Spinal cord (tissue), 10 donors: ENCODE data around the gene GPR153. TPM values are rescaled to one million over a fixed set of nuclear protein-coding genes. Genes with fewer than 3 reads are reported as not detected.

ENCODE experiments used
- DNase-seq, 6 donors: peaks; one replicate each; pipeline versions ENCODE4 v3.0.0 to v3.0.0-alpha.2; 2013 to 2015; ENCODE audit warnings: low spot score in 6 of 6, low read depth in 4 of 6
- H3K27ac ChIP-seq: one replicate; pipeline ENCODE4 v1.5.1; 2013; ENCODE audit warnings: low read depth, low read length, control low read depth
- H3K27me3 ChIP-seq: one replicate; pipeline ENCODE4 v1.6.1; 2013; ENCODE audit warnings: low read length; ENCODE audit not compliant: control insufficient read depth, insufficient read depth
- H3K36me3 ChIP-seq: one replicate; pipeline ENCODE4 v1.6.1; 2013; ENCODE audit warnings: low read length; ENCODE audit not compliant: control insufficient read depth, insufficient read depth
- H3K4me1 ChIP-seq: one replicate; pipeline ENCODE4 v1.6.1; 2013; ENCODE audit warnings: low read length; ENCODE audit not compliant: control insufficient read depth, insufficient read depth
- H3K4me3 ChIP-seq: one replicate; pipeline ENCODE4 v1.5.1; 2013; ENCODE audit warnings: low read depth, low read length, control low read depth
- H3K9me3 ChIP-seq: one replicate; pipeline ENCODE4 v1.6.1; 2013; ENCODE audit warnings: low read length; ENCODE audit not compliant: control insufficient read depth, insufficient read depth
- WGBS: methylation state at CpG from one replicate; pipeline ENCODE4 v1.1.5; 2013; ENCODE audit warnings: missing lambda C conversion rate; ENCODE audit not compliant: insufficient coverage; 5-methylcytosine and 5-hydroxymethylcytosine counted together
- polyA plus RNA-seq, 2 donors: library from polyadenylated mRNA; unstranded; fragments of 120-200 nt; gene quantifications; one replicate each; pipeline ENCODE4 v1.2.1, GENCODE V29; 2013; ENCODE audit not compliant: insufficient read length in 2 of 2
- total RNA-seq, 2 donors: library from RNA; depleted of rRNA in 1 of 2; stranded (reverse); fragments of 120-200 nt in 1 of 2; fragments of >200 nt in 1 of 2; gene quantifications; one replicate each; pipeline versions ENCODE4 v1.2.3 to v1.2.4, GENCODE V29; 2013 to 2014
- donor health status: healthy.

The GPR153 gene
- total and polyA plus RNA-seq, 4 donors, result 9.3 to 49.5 (median 27.6) TPM

DNA sequence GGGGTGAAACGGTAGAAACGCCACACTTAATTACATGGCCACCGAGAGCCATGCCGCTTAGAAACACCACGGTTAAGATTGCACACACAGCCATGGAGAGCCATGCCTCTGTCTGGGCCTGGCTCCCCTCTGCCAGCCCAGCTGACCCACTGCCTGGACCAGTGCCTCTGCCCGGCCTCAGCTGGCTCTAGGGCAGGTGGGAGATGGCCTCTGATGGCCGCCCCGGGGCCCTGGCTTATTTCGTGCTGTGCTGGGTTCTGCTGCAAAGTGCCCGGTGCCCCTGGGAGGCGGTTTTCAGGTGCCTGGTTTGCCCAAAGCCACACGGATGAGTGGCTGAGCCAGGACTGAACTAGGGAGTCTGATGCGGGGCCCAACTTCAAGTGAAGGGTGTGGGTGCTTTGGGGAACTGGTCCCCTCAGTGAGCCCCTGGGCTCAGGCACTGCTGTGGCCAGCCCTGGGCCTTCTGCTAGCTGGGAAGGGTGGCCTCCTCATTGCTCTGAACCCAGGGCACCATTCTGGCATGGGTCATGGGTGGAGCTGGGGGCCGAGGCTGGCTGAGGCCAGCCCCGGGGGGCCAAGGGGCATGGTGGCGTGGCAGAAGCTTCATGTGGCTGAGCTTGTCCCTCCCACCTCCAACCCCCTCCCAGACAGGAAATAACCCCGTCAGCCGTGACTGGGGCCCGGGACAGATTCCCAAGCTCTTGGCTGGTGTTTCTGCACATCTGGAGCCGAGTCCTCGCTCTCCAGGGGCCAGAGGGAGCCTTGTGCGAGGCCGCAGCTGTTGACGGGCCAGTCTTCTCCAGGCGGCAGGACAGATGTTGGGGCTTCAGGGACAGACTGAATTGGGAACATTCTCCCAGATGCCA lies 1.9 kb upstream of the GPR153 start:
- Histone ChIP-seq H3K27ac (no peak overlapping the region), H3K27me3 (no peaks in the 10 kb centered on the region)
- WGBS, result 62% methylated on average over 23 of the region's 25 CpGs

DNA sequence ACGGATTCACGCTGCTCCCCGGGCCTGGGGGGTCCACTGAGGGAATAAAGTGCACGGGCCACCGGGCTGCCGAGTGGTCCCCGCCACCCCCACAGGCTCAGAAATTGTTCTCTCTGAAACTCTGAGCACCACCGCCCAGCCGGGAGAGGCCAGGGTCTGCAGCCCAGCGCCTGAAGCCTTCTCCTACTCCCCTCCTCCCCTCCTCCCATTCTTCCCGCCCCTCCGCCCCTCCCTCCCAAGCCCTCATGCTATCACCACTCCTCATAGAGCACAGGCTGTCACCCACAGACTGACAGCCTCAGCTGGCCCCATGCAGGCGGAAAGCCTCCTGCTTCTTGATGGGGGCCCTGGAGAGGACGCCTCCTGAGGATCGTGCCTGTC lies 707 bp upstream of the GPR153 start:
- H3K27me3 ChIP-seq, result no peaks in the 10 kb centered on the region
- no peaks in the 10 kb centered on the region for H3K9me3 ChIP-seq
- peaks cover 38% of the 10 kb centered on the region for H3K36me3 ChIP-seq
- H3K4me1 ChIP-seq, result peaks cover 80% of the 10 kb centered on the region
- H3K27ac ChIP-seq, result peak overlapping the region; percentile 64
- peak in 2 of 6 donors; percentile 72 to 78 for DNase-seq
- peak overlapping the region; percentile 38 for H3K4me3 ChIP-seq
- 23% methylated on average over 13 of the region's 15 CpGs for WGBS

More for the DNA sequence above, 1.9 kb upstream of the GPR153 start:
- Histone ChIP-seq H3K9me3 (no peaks in the 10 kb centered on the region), H3K4me1 (peaks cover 78% of the 10 kb centered on the region), H3K4me3 (no peak overlapping the region), H3K36me3 (peaks cover 43% of the 10 kb centered on the region)
- peak in 1 of 6 donors; percentile 35 for DNase-seq

DNA sequence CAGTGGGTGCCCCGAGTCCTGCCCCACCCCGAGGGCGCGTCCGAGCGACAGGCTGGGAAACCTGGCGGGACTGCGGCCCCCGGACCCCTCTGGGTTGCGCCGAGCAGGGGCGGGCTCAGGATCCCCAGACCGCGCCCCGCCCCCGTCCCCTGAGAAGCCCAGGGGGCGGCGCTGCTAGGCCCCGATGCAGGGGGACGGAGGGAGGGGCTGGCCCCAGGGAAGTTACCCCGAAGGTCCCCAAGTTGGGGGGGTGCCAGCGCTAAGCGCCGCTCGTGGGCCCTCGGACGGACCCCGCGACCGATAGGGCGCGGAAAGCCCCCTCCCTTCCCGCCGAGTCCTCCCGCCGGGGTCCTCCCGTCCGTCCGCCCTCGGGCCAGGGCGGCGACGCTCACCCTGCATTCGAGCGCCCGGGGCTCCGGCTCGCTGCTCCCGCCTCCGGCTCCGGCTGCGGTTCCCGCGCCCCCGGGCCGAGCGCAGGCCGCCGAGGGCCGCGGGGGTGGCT lies 414 bp downstream of the GPR153 start:
- Histone ChIP-seq H3K36me3 (peaks cover 34% of the 10 kb centered on the region), H3K27ac (peak overlapping the region; percentile 47), H3K4me3 (peak overlapping the region; percentile 46), H3K27me3 (no peaks in the 10 kb centered on the region), H3K9me3 (no peaks in the 10 kb centered on the region), H3K4me1 (peaks cover 74% of the 10 kb centered on the region)
- under 1% methylated on average over 61 of the region's 61 CpGs for WGBS
- peak in 2 of 6 donors; percentile 49 to 76 for DNase-seq

DNA sequence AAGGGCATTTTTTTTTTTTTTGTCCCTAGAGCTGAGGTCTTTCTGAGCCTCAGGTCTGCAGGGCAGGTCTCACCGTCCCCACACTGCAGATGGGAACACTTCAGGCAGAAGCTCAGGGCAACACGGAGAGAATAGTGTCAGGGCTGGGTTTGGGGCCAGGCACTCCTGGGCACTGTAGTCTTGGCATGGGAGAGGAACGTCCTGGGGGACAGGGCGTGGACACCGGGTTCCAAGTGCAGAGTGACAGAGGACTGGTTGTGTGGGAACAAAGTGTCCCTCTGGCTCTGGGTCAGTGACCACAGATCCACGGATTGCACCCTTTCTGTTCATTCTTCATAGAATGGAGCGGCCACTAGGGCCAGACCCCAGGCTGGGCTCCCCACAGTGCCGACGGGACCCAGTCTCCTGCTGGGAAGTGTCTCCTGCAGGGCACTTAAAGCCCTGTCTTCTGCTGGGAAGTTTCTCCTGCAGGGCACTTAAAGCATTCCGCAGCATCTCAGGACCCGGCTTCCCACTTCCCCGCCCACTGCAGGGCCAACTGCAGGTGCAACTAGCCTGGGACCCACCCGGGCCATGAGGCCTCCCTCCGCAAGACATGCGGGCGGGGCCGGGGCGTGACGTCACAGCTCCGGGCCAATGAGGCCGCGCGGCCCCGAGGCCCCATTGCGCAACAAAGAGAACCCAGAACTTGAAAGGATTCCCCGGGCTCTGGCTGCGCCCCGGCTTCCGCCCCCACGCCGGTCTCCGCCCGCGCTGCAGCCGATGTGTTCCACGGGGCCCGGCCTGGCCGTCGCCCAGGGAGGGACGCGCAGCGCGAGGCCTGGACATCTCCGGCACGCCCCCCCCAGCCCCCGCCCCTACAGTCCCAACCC lies 1.2 kb downstream of the GPR153 start:
- H3K9me3 ChIP-seq, result no peaks in the 10 kb centered on the region
- H3K4me1 ChIP-seq, result peaks cover 67% of the 10 kb centered on the region
- no peaks in the 10 kb centered on the region for H3K27me3 ChIP-seq
- H3K36me3 ChIP-seq, result peaks cover 31% of the 10 kb centered on the region
- WGBS, result 12% methylated on average over 34 of the region's 46 CpGs
- H3K27ac ChIP-seq, result no peak overlapping the region
- DNase-seq, result peak in 2 of 6 donors; percentile 90 to 91
- H3K4me3 ChIP-seq, result peak overlapping the region; percentile 46

DNA sequence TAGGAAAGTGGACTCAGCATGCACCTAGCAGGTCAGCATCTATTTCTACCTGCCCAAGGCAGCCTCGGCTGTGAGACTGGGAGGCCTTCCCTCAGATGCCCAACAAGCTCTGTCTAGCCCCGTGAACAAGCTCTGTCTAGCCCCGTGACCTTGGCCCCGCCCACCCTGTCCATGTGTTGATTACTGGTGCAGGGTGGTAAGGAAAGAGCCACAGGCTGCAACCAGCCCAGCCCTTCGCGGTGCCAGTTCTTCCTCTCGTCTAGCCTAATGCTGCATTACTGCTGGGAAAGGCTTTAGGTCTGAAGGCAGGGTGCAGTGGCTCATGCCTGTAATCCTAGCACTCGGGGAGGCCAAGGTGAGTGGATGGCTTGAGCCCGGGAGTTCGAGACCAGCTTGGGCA lies 2.2 kb downstream of the GPR153 start:
- H3K27me3 ChIP-seq, result no peaks in the 10 kb centered on the region
- H3K36me3 ChIP-seq, result peaks cover 31% of the 10 kb centered on the region
- DNase-seq, result no peak
- 78% methylated on average over 5 of the region's 10 CpGs for WGBS
- no peak overlapping the region for H3K27ac ChIP-seq
- no peaks in the 10 kb centered on the region for H3K9me3 ChIP-seq
- peaks cover 57% of the 10 kb centered on the region for H3K4me1 ChIP-seq
- no peak overlapping the region for H3K4me3 ChIP-seq

DNA sequence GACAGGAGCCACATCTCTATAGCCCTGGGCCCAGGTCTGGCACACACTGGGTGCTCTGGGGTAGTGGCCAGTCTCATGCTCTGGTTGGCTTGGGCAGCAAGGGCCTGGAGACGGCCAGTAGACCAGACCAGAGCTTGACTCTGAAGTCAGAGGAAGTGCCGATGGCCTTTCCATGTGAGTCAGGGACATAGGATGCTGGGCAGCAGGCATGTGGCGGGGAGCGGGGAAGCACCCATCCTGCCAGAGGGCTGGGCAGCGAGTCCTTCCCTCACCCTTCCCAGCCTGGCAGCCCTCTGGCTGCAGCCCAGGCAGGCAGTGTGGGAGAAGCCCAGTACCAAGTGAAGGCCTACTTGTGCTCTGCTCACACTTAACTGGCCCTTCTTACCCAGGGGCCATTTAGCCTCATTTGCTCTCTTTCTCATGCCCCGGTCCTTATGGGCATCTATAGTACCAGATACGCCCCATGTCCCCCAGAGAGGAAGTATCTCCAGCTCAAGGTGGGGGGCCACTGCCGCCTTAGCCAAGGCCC lies 3.3 kb downstream of the GPR153 start:
- peaks cover 31% of the 10 kb centered on the region for H3K36me3 ChIP-seq
- H3K4me1 ChIP-seq, result peaks cover 46% of the 10 kb centered on the region
- H3K9me3 ChIP-seq, result no peaks in the 10 kb centered on the region
- H3K27ac ChIP-seq, result no peak overlapping the region
- no peaks in the 10 kb centered on the region for H3K27me3 ChIP-seq
- DNase-seq, result no peak
- 84% methylated on average over 7 of the region's 8 CpGs for WGBS
- no peak overlapping the region for H3K4me3 ChIP-seq

DNA sequence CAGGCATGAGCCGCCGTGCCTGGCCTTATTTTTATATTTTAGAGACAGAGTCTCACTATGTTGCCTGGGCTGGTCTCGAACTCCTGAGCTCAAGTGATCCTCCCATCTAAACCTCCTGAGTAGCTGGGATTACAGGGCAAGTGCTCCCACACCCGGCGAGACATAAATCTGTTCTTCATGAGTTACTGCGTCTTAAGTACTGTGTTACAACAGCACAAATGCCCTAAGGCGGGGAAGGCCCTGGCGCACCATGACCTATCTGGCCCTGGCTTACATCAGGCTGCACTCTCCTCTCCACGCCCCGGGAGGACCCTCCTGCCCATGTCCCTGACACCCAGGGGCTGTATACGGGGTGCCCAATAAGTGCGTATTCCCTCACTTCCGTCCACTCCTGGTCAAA lies 4.3 kb downstream of the GPR153 start:
- Histone ChIP-seq H3K27me3 (peaks cover 6% of the 10 kb centered on the region), H3K9me3 (no peaks in the 10 kb centered on the region), H3K36me3 (peaks cover 38% of the 10 kb centered on the region), H3K4me1 (peaks cover 36% of the 10 kb centered on the region), H3K27ac (no peak overlapping the region), H3K4me3 (no peak overlapping the region)
- no peak for DNase-seq
- WGBS, result 87% methylated on average over 12 of the region's 13 CpGs

DNA sequence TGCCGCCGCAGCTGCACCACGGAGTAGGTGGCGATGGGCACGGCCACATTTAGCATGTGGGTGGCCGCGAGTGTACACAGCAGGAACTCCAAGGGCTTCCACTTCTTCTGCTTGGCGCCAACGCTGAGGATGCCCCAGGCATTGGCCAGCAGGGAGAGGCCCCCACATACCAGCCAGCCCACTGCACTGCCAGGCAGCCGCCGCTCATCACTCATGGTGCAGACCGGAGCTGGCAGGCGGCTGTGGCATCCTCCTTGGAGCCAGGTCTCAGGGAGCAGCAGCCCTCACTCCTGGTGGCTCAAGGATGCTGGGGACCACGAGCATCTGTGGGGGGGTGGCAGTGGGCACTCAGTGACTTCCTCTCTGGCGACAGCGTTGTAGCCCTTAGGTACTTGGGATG lies 6.2 kb downstream of the GPR153 start:
- no peak overlapping the region for H3K27ac ChIP-seq
- DNase-seq, result no peak
- no peaks in the 10 kb centered on the region for H3K9me3 ChIP-seq
- peaks cover 22% of the 10 kb centered on the region for H3K27me3 ChIP-seq
- peaks cover 30% of the 10 kb centered on the region for H3K4me1 ChIP-seq
- peaks cover 53% of the 10 kb centered on the region for H3K36me3 ChIP-seq
- no peak overlapping the region for H3K4me3 ChIP-seq
- WGBS, result 87% methylated on average over 13 of the region's 16 CpGs

DNA sequence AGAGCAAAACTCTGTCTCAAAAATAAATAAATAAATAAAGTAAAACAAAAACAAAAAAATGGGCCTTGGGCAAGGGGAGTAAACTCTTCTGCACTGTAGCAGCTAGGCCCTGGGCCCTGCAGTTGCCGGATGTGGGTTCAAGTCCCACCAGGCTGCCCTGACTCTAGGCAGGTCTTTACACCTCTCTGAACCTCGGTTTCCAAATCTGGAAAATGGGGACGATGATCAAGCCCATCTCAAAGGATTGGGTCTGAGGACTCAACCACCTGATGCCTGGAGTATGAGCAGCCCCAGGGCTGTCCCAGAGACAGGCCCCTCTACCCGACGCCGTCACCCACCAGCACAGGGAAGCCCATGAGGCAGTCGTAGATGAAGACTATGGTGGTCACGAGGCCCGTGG lies 7.5 kb downstream of the GPR153 start:
- Histone ChIP-seq H3K27ac (no peak overlapping the region), H3K4me1 (peaks cover 29% of the 10 kb centered on the region), H3K36me3 (peaks cover 59% of the 10 kb centered on the region), H3K4me3 (no peak overlapping the region), H3K27me3 (peaks cover 26% of the 10 kb centered on the region), H3K9me3 (no peaks in the 10 kb centered on the region)
- DNase-seq, result no peak
- 94% methylated on average over 9 of the region's 9 CpGs for WGBS
